Measurements from ENCODE around the gene PIGB.
"Not testable (repeated sequence)": the region's sequence is repeated elsewhere in the genome, so short reads cannot be mapped to it uniquely, and the experiment has no call there.

Gene PIGB

DNA sequence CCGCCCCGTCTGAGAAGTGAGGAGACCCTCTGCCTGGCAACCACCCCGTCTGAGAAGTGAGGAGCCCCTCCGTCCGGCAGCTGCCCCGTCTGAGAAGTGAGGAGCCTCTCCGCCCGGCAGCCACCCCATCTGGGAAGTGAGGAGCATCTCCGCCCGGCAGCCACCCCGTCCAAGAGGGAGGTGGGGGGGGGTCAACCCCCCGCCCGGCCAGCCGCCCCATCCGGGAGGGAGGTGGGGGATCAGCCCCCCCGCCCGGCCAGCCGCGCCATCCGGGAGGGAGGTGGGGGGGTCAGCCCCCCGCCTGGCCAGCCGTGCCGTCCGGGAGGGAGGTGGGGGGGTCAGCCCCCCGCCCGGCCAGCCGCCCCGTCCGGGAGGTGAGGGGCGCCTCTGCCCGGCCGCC lies 16.2 kb upstream of the PIGB start:
- DNase-seq, result not testable (repeated sequence)

- DNase-seq, result no peak
Observed at GRCh38 chr15:55319537-55320237, 665 bp downstream of the PIGB start.

DNA sequence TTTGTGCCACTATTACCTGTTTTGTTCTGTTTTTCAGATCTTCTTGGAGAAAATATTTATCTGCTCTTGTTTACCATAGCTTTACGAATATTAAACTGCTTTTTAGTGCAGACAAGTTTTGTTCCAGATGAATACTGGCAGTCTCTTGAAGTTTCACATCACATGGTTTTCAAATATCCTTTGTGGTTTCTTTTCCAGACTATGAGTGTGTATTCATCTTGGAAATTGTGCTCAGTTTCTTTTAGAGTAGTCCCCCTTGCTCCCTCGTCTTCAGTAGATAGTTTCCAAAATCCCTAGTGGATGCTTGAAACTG lies 1.2 kb downstream of the PIGB start:
- no peak for DNase-seq

- no peak for DNase-seq
Observed at GRCh38 chr15:55320963-55321362, 1.9 kb downstream of the PIGB start.

DNA sequence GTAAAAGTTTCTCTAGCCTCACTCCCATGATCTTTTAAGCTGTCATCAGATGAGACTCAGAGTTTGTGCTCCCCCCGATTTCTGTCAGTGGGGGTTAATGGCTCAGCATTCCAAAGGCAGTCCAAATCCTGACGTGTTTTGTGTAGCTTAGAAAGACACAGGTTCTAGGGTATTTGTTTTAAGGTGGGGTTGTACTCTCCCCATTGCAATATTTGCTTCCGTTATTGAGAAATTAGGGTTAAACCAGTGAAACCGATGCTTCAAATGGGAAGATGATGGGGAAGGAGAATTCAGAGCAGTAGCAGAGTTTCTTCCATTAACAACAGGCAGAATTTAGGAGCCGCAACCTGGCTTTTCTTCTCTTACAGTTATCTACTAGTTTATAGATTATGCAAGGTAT lies 3.4 kb downstream of the PIGB start:
- no peak for DNase-seq

GRCh38 chr15:55327387-55327786 lies 8.4 kb downstream of the PIGB start:
- no peak for DNase-seq

DNA sequence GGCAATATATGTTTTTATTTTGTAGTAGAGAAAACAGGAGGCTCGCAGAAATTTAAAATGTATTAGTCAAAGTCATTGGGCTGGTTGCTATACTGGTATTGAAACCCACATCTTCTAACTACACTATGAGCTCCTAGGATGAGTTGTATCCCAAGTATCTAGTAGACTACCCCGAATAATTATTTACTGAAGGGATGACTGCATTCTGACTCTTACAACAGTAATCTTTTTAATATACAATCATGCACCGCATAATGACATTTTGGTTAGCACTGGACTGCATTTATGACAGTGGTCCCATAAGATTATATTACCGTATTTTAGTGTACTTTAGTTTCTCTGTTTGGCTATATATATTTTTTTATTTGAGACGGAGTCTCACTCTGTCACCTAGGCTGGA lies 15.3 kb downstream of the PIGB start:
- no peak for DNase-seq

DNA sequence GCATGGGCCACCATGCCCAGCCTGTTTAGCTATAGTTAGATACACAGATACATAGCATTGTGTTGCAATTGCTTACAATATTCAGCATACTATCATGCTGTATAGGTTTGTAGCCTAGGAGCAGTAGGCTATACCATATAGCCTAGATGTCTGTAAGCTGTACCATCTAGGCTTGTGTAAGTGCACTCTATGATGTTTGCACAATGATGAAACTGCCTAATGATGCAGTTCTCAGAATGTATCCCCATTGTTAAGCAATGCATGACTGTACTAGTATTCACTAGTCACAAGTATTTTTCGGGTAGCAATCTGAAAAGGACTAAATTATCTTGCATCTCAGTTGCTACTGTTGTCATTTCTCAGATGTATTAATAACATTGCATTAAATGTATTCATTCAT lies 16.0 kb downstream of the PIGB start:
- no peak for DNase-seq

DNA sequence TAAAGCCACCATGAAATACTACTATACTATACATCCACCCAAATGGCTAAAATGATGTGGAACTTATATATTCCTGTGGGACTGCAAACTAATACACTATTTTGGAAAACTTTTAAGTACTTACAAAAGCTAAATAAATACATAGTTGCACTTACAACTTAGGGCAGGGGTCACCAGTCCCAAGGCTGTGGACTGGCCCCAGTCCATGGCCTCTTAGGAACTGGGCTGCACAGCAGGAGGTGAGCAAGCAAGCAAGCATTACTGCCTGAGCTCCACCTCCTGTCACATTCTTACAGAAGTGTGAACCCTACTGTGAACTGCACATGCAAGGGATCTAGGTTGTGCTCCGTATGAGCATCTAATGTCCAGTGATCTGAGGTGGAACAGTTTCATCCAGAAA lies 18.1 kb downstream of the PIGB start:
- no peak for DNase-seq

DNA sequence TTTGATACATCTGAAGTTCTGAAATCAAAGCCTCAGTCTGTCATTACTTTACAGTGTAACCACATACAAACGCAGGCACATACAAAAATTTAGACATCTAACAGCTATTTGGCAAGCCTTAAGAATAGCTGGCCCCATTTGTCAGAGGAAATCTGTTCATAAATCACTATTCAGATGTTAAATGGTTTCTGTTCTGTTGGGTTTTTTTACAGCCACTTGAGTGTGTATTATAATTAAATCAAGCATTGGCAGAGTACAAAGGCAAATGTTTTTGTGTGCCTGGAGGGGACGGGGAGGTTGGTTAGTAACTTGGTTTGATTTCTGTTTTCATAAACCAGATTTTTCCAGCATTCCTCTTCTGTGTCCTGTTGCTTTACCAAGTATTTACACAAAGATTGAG lies 24.1 kb downstream of the PIGB start:
- DNase-seq, result no peak

GRCh38 chr15:55344206-55344605 lies 25.2 kb downstream of the PIGB start:
- DNase-seq, result no peak

- DNase-seq, result no peak
Observed at GRCh38 chr15:55348281-55348778, 29.3 kb downstream of the PIGB start.

DNA sequence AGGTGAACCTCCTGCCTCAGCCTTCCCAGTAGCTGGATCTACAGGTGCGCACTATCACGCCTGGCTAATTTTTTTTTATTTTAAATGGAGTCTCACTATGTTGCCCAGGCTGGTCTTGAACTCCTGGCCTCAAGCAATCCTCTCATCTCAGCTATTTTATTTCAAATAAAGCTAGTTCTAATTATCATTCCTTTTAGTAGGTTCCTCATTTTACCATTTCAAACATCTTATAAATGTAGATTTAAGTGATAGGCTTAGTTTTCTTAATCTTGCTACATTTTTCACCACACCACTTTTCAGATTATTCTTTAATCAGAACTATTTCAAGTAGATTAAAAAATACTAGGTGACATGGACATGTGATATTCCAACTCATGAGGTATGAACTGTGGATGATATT lies 30.3 kb downstream of the PIGB start:
- no peak for DNase-seq

DNA sequence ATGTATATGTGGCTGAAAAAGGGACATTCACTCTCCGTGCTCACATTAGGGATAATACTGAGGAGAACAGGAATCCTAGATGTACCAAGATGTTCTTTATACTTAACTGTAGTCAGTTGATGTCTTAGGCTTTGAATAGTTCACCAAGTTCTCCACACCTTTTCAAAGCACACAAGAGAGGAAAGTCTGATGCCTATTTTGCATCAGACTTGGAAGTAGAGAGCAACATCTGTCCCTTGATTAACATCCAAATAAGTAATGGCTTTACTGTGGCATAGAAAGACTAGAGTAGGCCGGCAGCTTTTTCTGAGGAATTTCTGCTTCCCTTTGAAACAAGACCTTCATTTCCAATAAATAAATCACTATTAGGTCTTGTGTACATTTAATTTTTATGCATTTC lies 34.0 kb downstream of the PIGB start:
- DNase-seq, result no peak

DNA sequence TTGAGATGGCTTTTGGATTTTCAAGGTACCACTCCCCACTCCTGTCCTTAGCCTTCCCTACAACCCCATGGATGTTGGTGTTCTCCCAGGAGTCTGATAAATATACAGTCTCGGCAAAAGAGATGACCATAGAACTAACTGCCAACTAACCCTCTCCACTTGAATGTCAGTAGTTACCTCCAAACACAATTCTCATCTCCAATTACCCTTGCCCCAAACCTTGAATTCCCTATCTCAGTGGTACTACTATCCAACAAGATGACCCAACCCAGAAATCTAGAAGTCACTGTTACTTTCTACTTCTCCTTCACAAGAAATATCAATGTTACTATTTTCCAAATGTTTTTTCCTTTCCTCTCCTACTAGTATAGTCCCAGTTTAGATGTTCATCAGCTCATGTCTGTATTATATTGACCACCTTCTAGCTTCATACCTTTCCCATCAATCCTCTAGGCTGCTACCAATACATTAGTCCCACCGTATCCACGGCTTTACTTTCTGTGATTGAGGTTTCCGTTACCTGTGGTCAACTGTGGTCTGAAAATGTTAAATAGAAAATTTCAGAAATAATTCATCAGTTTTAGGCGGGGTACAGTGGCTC lies 38.1 kb downstream of the PIGB start:
- no peak for DNase-seq

DNA sequence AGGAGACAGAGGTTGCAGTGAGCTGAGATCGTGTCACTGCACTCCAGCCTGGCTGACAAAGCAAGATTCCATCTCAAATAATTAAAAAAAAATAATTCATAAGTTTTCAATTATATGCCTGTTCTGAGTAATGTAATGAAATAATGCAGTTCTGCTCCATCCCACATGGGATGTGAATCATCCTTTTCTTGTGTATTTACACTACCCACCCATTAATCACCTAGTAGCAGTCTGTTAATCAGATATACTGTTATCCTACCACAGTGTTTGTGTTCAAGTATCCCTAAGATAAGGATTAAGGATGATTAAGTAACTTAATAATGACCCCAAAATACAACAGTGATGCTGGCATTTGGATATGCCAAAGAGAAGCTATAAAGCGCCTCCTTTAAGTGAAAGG lies 38.8 kb downstream of the PIGB start:
- no peak for DNase-seq

DNA sequence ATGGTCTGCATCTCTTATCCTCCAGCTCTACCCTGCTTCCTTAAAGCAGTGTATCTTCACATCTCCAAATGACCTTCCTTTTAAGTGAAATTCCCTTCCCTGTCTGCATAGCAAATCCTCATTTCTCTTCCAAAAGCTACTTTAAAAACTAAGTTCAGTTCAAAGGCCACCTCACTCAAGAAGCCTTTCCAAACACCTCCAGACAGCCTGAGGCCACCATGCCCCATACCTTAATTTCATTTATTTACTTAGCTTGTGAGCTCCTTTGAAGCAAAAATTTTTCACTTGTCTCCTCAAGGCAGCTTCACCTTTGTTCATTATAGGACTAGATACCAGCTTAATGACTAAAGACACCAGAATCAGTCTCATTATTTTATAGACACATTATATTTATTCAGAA lies 39.4 kb downstream of the PIGB start:
- no peak for DNase-seq

- no peak for DNase-seq
Observed at GRCh38 chr15:55360256-55360655, 41.2 kb downstream of the PIGB start.

- no peak for DNase-seq
Observed at GRCh38 chr15:55361048-55361447, 42.0 kb downstream of the PIGB start.

DNA sequence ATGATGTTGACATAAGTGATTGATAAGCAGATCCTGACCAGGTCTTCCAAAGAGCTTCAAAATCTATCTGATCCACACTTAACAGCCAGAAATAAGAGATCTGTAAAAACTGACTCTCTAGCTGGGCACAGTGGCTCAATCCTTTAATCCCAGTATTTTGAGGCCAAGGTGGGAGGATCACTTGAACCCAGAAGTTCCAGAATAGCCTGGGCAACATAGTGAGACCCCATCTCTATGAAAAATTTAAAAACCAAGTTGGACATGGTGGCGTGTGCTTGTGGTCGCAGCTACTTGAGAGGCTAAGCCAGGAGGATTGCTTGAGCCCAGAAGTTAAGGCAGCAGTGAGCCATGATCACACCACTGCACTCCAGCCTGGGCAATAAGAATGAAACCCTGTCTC lies 43.6 kb downstream of the PIGB start:
- no peak for DNase-seq

DNA sequence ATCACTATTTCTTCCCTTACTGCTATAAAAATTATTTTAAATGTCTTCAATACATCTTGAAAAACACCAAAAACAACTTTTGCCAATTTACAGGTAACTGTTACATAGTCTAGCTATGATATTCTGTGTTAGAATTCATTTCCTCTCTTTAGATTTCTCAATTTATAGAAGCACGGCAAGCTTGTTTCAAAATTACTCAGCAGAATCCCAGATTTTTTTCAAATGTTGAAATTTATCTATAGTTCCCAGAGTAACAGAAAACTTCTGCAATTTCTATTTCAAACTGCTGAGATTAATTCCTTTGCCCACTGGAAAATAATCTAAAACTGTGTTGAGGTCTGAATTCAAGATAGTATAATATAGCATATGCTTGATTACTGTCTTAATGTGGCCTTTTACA lies 48.0 kb downstream of the PIGB start:
- DNase-seq, result no peak

GRCh38 chr15:55372701-55373440 lies 53.8 kb downstream of the PIGB start:
- no peak for DNase-seq

DNA sequence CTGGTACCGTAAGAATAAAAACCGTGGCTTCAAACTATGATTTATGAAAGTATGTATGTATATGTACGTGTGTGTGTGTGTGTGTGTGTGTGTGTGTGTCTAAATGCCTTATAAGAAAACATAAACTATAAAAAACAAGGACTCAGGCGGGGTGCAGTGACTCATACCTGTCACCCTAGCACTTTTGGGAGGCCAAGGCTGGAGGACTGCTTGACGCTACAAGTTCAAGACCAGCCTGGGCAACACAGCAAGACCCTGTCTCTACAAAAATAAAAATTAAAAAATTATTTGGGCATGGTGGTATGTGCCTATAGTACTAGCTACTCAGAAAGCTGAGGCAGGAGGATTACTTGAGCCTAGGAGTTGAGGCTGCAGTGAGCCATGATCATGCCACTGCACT lies 60.1 kb downstream of the PIGB start:
- no peak for DNase-seq

DNA sequence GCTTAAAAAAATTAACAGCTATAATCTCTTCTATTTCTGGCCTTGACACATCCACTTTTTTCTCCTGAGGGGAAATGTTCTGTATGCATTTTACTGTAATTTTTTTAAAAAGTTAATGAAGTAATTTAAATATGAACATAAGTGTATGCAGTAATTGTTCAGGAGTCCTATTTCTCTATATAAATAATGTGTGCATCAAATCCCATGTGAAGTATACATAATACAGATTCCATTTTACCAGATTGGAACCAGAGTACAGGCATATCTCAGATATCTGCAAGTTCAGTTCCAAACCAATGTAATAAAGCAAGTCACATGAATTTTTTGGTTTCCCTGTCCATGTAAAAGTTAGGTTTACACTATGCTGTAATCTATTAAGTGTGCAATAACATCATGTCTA lies 62.6 kb downstream of the PIGB start:
- DNase-seq, result no peak
